ENCODE measurements around the gene AKAP5.

AKAP5 gene

GRCh38 chr14:64459405-64460136 is 5.7 kb upstream of the AKAP5 start:
- no peak for DNase-seq (ENCODE audit: extremely low read depth in 1 of 2, low read depth in 1 of 2)

- no peak for DNase-seq (ENCODE audit: extremely low read depth in 1 of 2, low read depth in 1 of 2)
These were observed 4.1 kb upstream of the AKAP5 start for GRCh38 chr14:64461221-64461620.

GRCh38 chr14:64463195-64463594 is 2.1 kb upstream of the AKAP5 start:
- DNase-seq (ENCODE audit: extremely low read depth in 1 of 2, low read depth in 1 of 2), result no peak

- no peak for DNase-seq (ENCODE audit: extremely low read depth in 1 of 2, low read depth in 1 of 2)
These were observed 1.4 kb upstream of the AKAP5 start for GRCh38 chr14:64463873-64464272.

- no peak for DNase-seq (ENCODE audit: extremely low read depth in 1 of 2, low read depth in 1 of 2)
These were observed 648 bp upstream of the AKAP5 start for GRCh38 chr14:64464651-64465050.

GRCh38 chr14:64465831-64466554 is 694 bp downstream of the AKAP5 start:
- no peak for DNase-seq (ENCODE audit: extremely low read depth in 1 of 2, low read depth in 1 of 2)

- no peak for DNase-seq (ENCODE audit: extremely low read depth in 1 of 2, low read depth in 1 of 2)
These were observed 1.8 kb downstream of the AKAP5 start for GRCh38 chr14:64467101-64467500.

- DNase-seq (ENCODE audit: extremely low read depth in 1 of 2, low read depth in 1 of 2), result no peak
These were observed 2.3 kb downstream of the AKAP5 start for GRCh38 chr14:64467566-64467965.

GRCh38 chr14:64468451-64468850 is 3.2 kb downstream of the AKAP5 start:
- DNase-seq (ENCODE audit: extremely low read depth in 1 of 2, low read depth in 1 of 2), result no peak

- DNase-seq (ENCODE audit: extremely low read depth in 1 of 2, low read depth in 1 of 2), result no peak
These were observed 8.7 kb downstream of the AKAP5 start for GRCh38 chr14:64474041-64474440.

- no peak for DNase-seq (ENCODE audit: extremely low read depth in 1 of 2, low read depth in 1 of 2)
These were observed 9.4 kb downstream of the AKAP5 start for GRCh38 chr14:64474698-64475097.

- no peak for DNase-seq (ENCODE audit: extremely low read depth in 1 of 2, low read depth in 1 of 2)
These were observed 10.4 kb downstream of the AKAP5 start for GRCh38 chr14:64475585-64476273.

GRCh38 chr14:64476438-64476837 is 11.1 kb downstream of the AKAP5 start:
- no peak for DNase-seq (ENCODE audit: extremely low read depth in 1 of 2, low read depth in 1 of 2)

- no peak for DNase-seq (ENCODE audit: extremely low read depth in 1 of 2, low read depth in 1 of 2)
These were observed 13.4 kb downstream of the AKAP5 start for GRCh38 chr14:64478634-64479250.

GRCh38 chr14:64488590-64489099 is 23.3 kb downstream of the AKAP5 start:
- no peak for DNase-seq (ENCODE audit: extremely low read depth in 1 of 2, low read depth in 1 of 2)

- DNase-seq (ENCODE audit: extremely low read depth in 1 of 2, low read depth in 1 of 2), result no peak
These were observed 26.3 kb downstream of the AKAP5 start for GRCh38 chr14:64491637-64492036.

- no peak for DNase-seq (ENCODE audit: extremely low read depth in 1 of 2, low read depth in 1 of 2)
These were observed 28.2 kb downstream of the AKAP5 start for GRCh38 chr14:64493455-64493854.

- DNase-seq (ENCODE audit: extremely low read depth in 1 of 2, low read depth in 1 of 2), result no peak
These were observed 30.0 kb downstream of the AKAP5 start for GRCh38 chr14:64495252-64495651.

- DNase-seq (ENCODE audit: extremely low read depth in 1 of 2, low read depth in 1 of 2), result no peak
These were observed 31.5 kb downstream of the AKAP5 start for GRCh38 chr14:64496764-64497163.

- no peak for DNase-seq (ENCODE audit: extremely low read depth in 1 of 2, low read depth in 1 of 2)
These were observed 34.8 kb downstream of the AKAP5 start for GRCh38 chr14:64500088-64500487.
